T-cell (primary cell): ENCODE data around the gene ATP7B. TPM values are rescaled to one million over a fixed set of nuclear protein-coding genes. Genes with fewer than 3 reads are reported as not detected.

ENCODE experiments used
- ATAC-seq, 4 experiments: fragments of 200-7000 bp in 3 of 4; fragments of 150-1000 bp in 1 of 4; cut with Tn5 transposase; replicated peaks in 1 of 4; 1 replicate in 3 of 4; 2 replicates in 1 of 4; pipeline ENCODE4 v1.10.0; 2021; ENCODE audit warnings: moderate library complexity in 3 of 4, mild to moderate bottlenecking in 2 of 4, moderate number of reproducible peaks in 1 of 4
- CTCF ChIA-PET, 2 donors: fragments of 300-600 bp; sonication (Branson Sonifier 250); formaldehyde crosslinking; loops; one replicate each; lab custom pipeline; 2022; ENCODE audit warnings: antibody characterized with exemption in 2 of 2; lab: Charles Lee
- POLR2A ChIA-PET, 2 donors: fragments of 300-600 bp; sonication (Branson Sonifier 250); formaldehyde crosslinking; loops; one replicate each; lab custom pipeline; 2022; ENCODE audit warnings: antibody characterized with exemption in 2 of 2; lab: Charles Lee
- DNase-seq, 35 experiments: peaks; one replicate each; pipeline versions ENCODE4 v3.0.0 to v3.0.0-alpha.2; 2013 to 2023
- H3K27ac ChIP-seq: one replicate; pipeline ENCODE4 v1.5.1; 2013; ENCODE audit warnings: low read length
- H3K27me3 ChIP-seq, 2 experiments: replicated peaks in 1 of 2; 1 replicate in 1 of 2; 2 replicates in 1 of 2; pipeline versions ENCODE4 v1.6.1 to v1.7.0; 2013; ENCODE audit warnings: low read length in 1 of 2, mixed read lengths in 1 of 2; ENCODE audit not compliant: control insufficient read depth in 2 of 2, insufficient read depth in 2 of 2; ENCODE audit errors: extremely low read depth in 1 of 2
- H3K36me3 ChIP-seq, 2 donors: 1 replicate in 1 of 2; 2 replicates in 1 of 2; pipeline versions ENCODE4 v1.6.1 to v1.7.0; 2013; ENCODE audit warnings: low read length in 1 of 2; ENCODE audit not compliant: control insufficient read depth in 2 of 2, insufficient read depth in 1 of 2; ENCODE audit errors: extremely low read depth in 1 of 2
- H3K4me1 ChIP-seq, 2 experiments: 1 replicate in 1 of 2; 2 replicates in 1 of 2; pipeline versions ENCODE4 v1.6.1 to v1.7.0; 2013; ENCODE audit warnings: low read length in 2 of 2, mixed read lengths in 1 of 2; ENCODE audit not compliant: insufficient read depth in 2 of 2, control insufficient read depth in 1 of 2; ENCODE audit errors: extremely low read depth in 1 of 2
- H3K4me3 ChIP-seq, 2 donors: 1 replicate in 1 of 2; 2 replicates in 1 of 2; pipeline versions ENCODE4 v1.5.1 to v1.7.0; 2013; ENCODE audit warnings: mild to moderate bottlenecking in 2 of 2, low read length in 1 of 2, moderate library complexity in 1 of 2; ENCODE audit not compliant: control insufficient read depth in 1 of 2; ENCODE audit errors: extremely low read depth in 1 of 2
- H3K9me3 ChIP-seq: 2 replicates; pipeline ENCODE4 v1.7.0; 2013
- H3K27ac Mint-ChIP-seq, 2 donors: one replicate each; pipeline ENCODE4 v1.8.0; 2020 to 2021; ENCODE audit warnings: mild to moderate bottlenecking in 2 of 2, mixed read lengths in 2 of 2
- H3K27me3 Mint-ChIP-seq, 2 donors: one replicate each; pipeline ENCODE4 v1.8.0; 2021 to 2022; ENCODE audit warnings: mixed read lengths in 2 of 2
- H3K36me3 Mint-ChIP-seq: one replicate; pipeline ENCODE4 v1.8.0; 2021; ENCODE audit warnings: mixed read lengths
- H3K4me1 Mint-ChIP-seq, 3 donors: one replicate each; pipeline ENCODE4 v1.8.0; 2020 to 2022; ENCODE audit warnings: mixed read lengths in 3 of 3, mild to moderate bottlenecking in 1 of 3
- H3K4me3 Mint-ChIP-seq, 3 donors: one replicate each; pipeline ENCODE4 v1.8.0; 2020 to 2022; ENCODE audit warnings: mild to moderate bottlenecking in 3 of 3, mixed read lengths in 3 of 3, moderate library complexity in 3 of 3
- H3K9me3 Mint-ChIP-seq, 3 donors: one replicate each; pipeline ENCODE4 v1.8.0; 2020 to 2022; ENCODE audit warnings: mixed read lengths in 3 of 3
- WGBS: methylation state at CpG from one replicate; pipeline ENCODE4 v1.1.5; 2013; ENCODE audit warnings: missing lambda C conversion rate; ENCODE audit not compliant: insufficient coverage; 5-methylcytosine and 5-hydroxymethylcytosine counted together
- total RNA-seq, 35 experiments: library from RNA in 6 of 35; stranded (reverse) in 6 of 35; fragments of 120-200 nt in 1 of 35; gene quantifications; one replicate each; pipeline versions ENCODE4 v1.2.1 to v1.2.4 and lab custom pipeline; 2013 to 2026

The ATP7B gene
- total RNA-seq, 5 donors from 2014 or later (not counting 1 experiment from before 2014, with no cell fraction given): 0.99 to 2.6 (median 1.3) TPM

DNA sequence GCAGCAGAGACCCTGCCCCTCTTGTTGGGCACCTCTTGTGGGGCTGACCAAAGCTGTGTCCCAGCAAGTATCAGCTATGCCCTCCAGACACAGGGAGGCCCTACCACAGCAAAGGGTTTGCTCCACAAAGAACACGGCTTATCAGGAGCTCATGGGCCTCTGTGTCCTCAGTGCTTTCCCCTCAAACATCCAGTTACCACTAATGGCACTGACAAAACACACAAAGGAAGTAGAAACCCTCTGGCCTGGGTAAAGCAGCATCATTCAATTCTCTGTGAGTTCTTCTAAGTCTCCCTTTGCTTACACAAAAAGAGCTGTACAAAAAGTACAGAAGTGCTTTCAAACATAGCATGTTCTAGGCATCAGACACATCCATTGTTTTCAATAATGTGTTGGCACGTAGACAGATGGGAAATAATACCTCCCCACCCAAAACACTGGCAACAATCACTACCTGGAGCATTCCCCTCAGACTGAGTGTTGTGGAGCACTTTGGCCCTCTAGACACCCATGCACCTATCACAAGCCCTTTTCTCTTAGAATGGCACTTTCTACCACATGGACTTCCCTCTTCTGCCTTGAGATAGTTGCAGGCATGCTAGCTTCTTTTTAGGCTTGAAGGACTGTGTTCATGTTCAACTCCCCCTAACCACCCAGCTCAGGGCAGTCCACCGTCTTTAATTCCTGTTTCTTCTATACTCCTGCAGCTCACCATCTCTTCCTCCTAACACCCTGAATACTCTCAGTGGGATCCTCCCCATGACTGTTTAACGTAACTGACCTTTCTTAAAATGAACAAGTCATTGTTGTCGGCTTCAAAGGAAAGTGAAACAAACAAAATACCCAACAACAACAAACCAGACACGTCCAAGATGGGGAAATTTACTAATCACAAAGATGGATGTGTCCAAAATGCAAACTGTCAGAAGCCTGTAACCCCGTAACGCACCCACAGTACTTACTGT lies 43.5 kb downstream of the ATP7B start:
- ATAC-seq (no peak), DNase-seq (no peak)
- Mint-ChIP-seq H3K4me3 (peak overlapping the region in 1 of 3 donors; percentile 16), H3K27ac (peak overlapping the region; percentile 5 to 21), H3K9me3 (no peaks in the 10 kb centered on the region), H3K36me3 (no peaks in the 10 kb centered on the region), H3K4me1 (peaks cover 34 to 59% (median 47%) of the 10 kb centered on the region in 3 donors), H3K27me3 (peaks cover 0 to 3% of the 10 kb centered on the region in 2 donors)
- Histone ChIP-seq H3K4me3 (no peak overlapping the region), H3K27me3 (no peaks in the 10 kb centered on the region), H3K36me3 (no peaks in the 10 kb centered on the region), H3K9me3 (no peaks in the 10 kb centered on the region), H3K27ac (no peak overlapping the region), H3K4me1 (peaks cover 13 to 20% of the 10 kb centered on the region in 2 experiments)
- WGBS: 64% methylated on average over 6 of the region's 8 CpGs
- ChIA-PET CTCF (interaction anchor here in 1 of 2 donors (0.6 kb wide), 1 partner anchor 1957 kb away, joined by 3 read pairs; no protein-coding TSS in a partner anchor), POLR2A (no interaction called here)

DNA sequence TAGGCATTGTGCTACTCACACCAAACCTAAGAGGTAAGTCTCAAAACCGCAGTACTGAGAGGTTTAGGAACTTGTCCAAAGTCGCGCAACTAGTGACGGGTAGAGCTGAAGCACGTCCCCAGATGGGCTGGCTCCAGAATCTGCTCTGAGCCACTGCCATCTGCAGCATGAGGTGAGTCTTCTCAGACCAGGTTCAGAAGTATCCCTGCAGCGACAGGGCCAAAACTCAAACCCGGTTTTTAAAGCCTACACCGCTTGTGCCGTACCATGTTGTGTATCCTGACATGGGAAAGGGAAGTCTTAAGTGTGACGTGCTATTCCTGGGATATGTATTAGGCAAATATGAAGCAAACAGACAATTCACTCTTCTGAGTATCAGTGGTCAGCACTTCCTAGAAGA lies 45.1 kb downstream of the ATP7B start:
- Histone ChIP-seq H3K4me1 (peaks cover 13 to 20% of the 10 kb centered on the region in 2 experiments), H3K36me3 (no peaks in the 10 kb centered on the region), H3K27ac (no peak overlapping the region), H3K4me3 (no peak overlapping the region), H3K27me3 (no peaks in the 10 kb centered on the region), H3K9me3 (no peaks in the 10 kb centered on the region)
- peak overlapping the region in 1 of 3 donors; percentile 37 for H3K4me3 Mint-ChIP-seq
- H3K27ac Mint-ChIP-seq: peak overlapping the region in 1 of 2 donors; percentile 4
- H3K36me3 Mint-ChIP-seq: no peaks in the 10 kb centered on the region
- no peaks in the 10 kb centered on the region for H3K9me3 Mint-ChIP-seq
- 88% methylated on average over 9 of the region's 10 CpGs for WGBS
- DNase-seq (no peak), ATAC-seq (no peak)
- CTCF ChIA-PET: no interaction called here
- POLR2A ChIA-PET: no interaction called here
- H3K27me3 Mint-ChIP-seq: peaks cover 0 to 3% of the 10 kb centered on the region in 2 donors
- H3K4me1 Mint-ChIP-seq: peaks cover 34 to 50% (median 47%) of the 10 kb centered on the region in 3 donors

DNA sequence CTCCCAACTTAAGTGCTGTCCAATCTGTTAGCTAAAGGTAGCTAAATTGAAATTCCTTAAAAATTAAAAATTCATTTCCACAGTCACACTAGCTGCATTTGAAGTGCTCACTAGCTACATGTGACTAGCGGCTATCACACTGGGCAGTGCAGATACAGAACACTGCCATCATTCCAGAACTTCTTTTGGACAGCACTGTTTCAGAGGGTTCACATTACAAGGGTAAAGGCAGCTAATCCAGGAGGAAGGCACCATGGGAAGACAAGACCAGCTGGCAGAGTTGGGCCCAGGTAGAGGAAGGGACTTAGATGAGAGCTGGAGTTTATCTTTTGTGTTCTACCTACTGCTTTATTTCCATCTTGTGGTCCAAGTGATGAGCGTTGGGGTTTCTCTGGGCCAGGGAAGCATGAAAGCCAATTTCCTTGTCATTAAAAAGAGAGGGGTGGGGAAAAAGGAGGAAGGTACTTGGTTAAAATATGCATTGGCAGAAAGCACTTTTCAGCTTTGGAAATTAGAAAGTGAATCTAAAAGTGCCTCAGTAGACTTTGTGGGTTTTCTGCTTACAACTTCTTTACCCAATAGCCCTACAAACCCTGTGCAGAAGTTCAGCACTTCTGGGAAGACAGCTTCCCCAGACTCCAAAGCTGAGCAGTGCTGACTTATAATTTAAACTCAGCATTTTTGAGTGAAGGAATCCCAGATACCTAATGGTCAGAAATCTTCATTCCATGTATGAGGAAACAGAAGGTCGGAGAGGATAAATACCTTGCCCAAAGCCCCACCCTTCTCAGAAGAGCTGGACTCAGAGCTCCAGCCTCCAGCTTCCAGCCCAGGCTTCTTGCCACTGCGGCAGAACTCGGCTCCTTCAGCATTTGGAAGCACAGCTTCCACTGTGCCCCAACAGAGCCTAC lies 49.5 kb downstream of the ATP7B start:
- H3K36me3 Mint-ChIP-seq: no peaks in the 10 kb centered on the region
- Histone ChIP-seq H3K27ac (no peak overlapping the region), H3K36me3 (no peaks in the 10 kb centered on the region), H3K9me3 (no peaks in the 10 kb centered on the region), H3K4me3 (no peak overlapping the region), H3K27me3 (no peaks in the 10 kb centered on the region), H3K4me1 (peaks cover 0 to 3% of the 10 kb centered on the region in 2 experiments)
- POLR2A ChIA-PET: no interaction called here
- ATAC-seq: no peak
- CTCF ChIA-PET: interaction anchor here in 1 of 2 donors (0.7 kb wide), 1 partner anchor 37 kb away, joined by 3 read pairs; no protein-coding TSS in a partner anchor
- no peak overlapping the region for H3K4me3 Mint-ChIP-seq
- DNase-seq: no peak
- no peaks in the 10 kb centered on the region for H3K9me3 Mint-ChIP-seq
- 78% methylated on average over 4 of the region's 5 CpGs for WGBS
- H3K4me1 Mint-ChIP-seq: peaks cover 8 to 22% (median 21%) of the 10 kb centered on the region in 3 donors
- peaks cover 0 to 2% of the 10 kb centered on the region in 2 donors for H3K27me3 Mint-ChIP-seq
- no peak overlapping the region for H3K27ac Mint-ChIP-seq

DNA sequence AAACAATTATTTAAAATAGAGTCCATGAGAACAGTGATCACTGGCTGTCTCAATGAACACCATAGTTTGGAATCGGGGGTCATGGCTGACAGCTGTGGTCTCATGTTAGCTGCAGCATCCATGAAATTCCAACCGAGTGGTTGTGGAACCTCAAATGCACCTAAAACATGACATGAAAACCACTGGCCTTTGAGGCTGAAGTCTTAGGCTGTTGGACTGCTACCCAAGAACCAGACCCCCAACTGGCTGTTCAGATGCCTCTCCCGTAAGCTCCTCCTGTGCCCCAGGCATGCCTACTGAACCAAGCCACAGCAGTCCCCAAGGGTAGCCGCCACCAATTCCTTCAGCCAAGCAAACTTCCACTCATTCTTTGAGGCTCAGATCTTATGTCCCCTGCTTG lies 50.5 kb downstream of the ATP7B start:
- no peak overlapping the region for H3K4me3 Mint-ChIP-seq
- no peaks in the 10 kb centered on the region for H3K9me3 Mint-ChIP-seq
- peaks cover 0 to 9% of the 10 kb centered on the region in 2 experiments for H3K4me1 ChIP-seq
- peaks cover 4 to 21% (median 19%) of the 10 kb centered on the region in 3 donors for H3K4me1 Mint-ChIP-seq
- ChIA-PET CTCF (no interaction called here), POLR2A (no interaction called here)
- H3K36me3 ChIP-seq: no peaks in the 10 kb centered on the region
- H3K27me3 Mint-ChIP-seq: peaks cover 0 to 2% of the 10 kb centered on the region in 2 donors
- H3K27ac ChIP-seq: no peak overlapping the region
- H3K27me3 ChIP-seq: peaks cover 0 to 7% of the 10 kb centered on the region in 2 experiments
- no peak overlapping the region for H3K4me3 ChIP-seq
- WGBS: 98% methylated on average over 4 of the region's 4 CpGs
- ATAC-seq (no peak), DNase-seq (no peak)
- H3K27ac Mint-ChIP-seq: no peak overlapping the region
- H3K36me3 Mint-ChIP-seq: no peaks in the 10 kb centered on the region
- no peaks in the 10 kb centered on the region for H3K9me3 ChIP-seq

DNA sequence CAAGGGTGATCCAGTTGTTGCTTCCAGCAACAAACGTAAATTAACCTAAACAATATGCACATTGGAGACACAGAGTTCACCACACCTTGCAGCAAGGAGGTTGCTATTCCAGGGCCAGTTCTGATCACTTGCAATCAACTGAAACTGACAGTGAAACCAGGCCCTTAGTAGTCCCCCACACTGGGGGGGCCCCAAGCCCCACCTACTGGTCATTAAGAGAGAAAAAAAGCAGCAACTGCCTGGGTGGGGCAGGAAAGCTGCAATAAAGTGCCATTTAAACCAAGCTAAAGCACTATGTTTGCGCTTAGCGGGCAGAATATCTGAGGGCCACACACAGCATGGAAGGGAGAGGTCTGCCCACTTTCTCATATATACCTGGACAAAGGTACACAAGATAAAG lies 51.5 kb downstream of the ATP7B start:
- H3K4me1 Mint-ChIP-seq: peaks cover 4 to 18% (median 17%) of the 10 kb centered on the region in 3 donors
- Histone ChIP-seq H3K27ac (no peak overlapping the region), H3K36me3 (no peaks in the 10 kb centered on the region), H3K4me1 (peaks cover 0 to 13% of the 10 kb centered on the region in 2 experiments), H3K4me3 (no peak overlapping the region), H3K9me3 (no peaks in the 10 kb centered on the region), H3K27me3 (peaks cover 0 to 11% of the 10 kb centered on the region in 2 experiments)
- H3K27me3 Mint-ChIP-seq: peaks cover 0 to 2% of the 10 kb centered on the region in 2 donors
- no peak overlapping the region for H3K27ac Mint-ChIP-seq
- CTCF ChIA-PET: no interaction called here
- ATAC-seq: no peak
- H3K36me3 Mint-ChIP-seq: no peaks in the 10 kb centered on the region
- POLR2A ChIA-PET: no interaction called here
- no peak overlapping the region for H3K4me3 Mint-ChIP-seq
- no peak for DNase-seq
- no peaks in the 10 kb centered on the region for H3K9me3 Mint-ChIP-seq
- WGBS: no CpG with 5 or more reads among the region's 3 CpGs

DNA sequence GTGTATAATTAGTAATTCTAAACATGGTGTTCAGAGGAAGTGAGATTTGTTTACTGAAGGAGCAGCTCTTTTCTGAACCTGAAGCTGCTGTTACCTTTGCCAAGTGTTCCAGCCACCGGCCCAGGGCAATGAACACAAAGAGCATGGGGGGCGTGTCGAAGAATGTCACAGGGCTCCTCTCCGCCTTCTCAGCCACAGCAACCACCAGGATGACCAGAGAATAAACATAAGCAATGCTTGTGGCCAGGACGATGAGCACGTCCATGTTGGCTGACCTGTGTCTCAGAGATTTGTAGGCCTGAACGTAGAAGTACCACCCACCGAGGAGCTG lies 53.1 kb downstream of the ATP7B start:
- Mint-ChIP-seq H3K4me3 (no peak overlapping the region), H3K27me3 (peaks cover 0 to 6% of the 10 kb centered on the region in 2 donors), H3K27ac (no peak overlapping the region), H3K4me1 (peaks cover 13 to 34% (median 32%) of the 10 kb centered on the region in 3 donors), H3K36me3 (no peaks in the 10 kb centered on the region), H3K9me3 (no peaks in the 10 kb centered on the region)
- POLR2A ChIA-PET: no interaction called here
- no peaks in the 10 kb centered on the region for H3K36me3 ChIP-seq
- peaks cover 0 to 17% of the 10 kb centered on the region in 2 experiments for H3K27me3 ChIP-seq
- DNase-seq: no peak
- 94% methylated on average over 7 of the region's 8 CpGs for WGBS
- no peak overlapping the region for H3K4me3 ChIP-seq
- CTCF ChIA-PET: no interaction called here
- H3K27ac ChIP-seq: no peak overlapping the region
- no peaks in the 10 kb centered on the region for H3K9me3 ChIP-seq
- peaks cover 2 to 20% of the 10 kb centered on the region in 2 experiments for H3K4me1 ChIP-seq
- ATAC-seq: no peak
